GM12878 (cell line): ENCODE measurements around the gene ADAMTSL1. TPM values are rescaled to one million over a fixed set of nuclear protein-coding genes. Genes with fewer than 3 reads are reported as not detected.

ENCODE experiments used
- ATAC-seq: fragments of 200-7000 bp; cut with Tn5 transposase; 3 replicates; pipeline ENCODE4 v1.9.1; 2020; ENCODE audit warnings: mild to moderate bottlenecking, moderate library complexity
- BruUV-seq: library from RNA; stranded (reverse); fragments of 400-500 nt; replicated peaks from 2 replicates; lab custom pipeline; 2021; lab: Mats Ljungman, UMichigan
- CTCF ChIA-PET: fragments of 300-600 bp; sonication (Branson Sonifier 250); formaldehyde crosslinking; extraction: SDS; loops from one replicate; lab custom pipeline; 2021; ENCODE audit warnings: inconsistent platforms; lab: Yijun Ruan, JAX
- POLR2A ChIA-PET: fragments of 350-600 bp; formaldehyde crosslinking; extraction: SDS; loops from one replicate; lab custom pipeline; 2021; ENCODE audit warnings: inconsistent platforms; lab: Charles Lee
- RAD21 ChIA-PET: fragments of 300-600 bp; sonication (Branson Sonifier 250); formaldehyde crosslinking; loops from one replicate; lab custom pipeline; 2023; ENCODE audit warnings: antibody characterized with exemption; ENCODE audit not compliant: unreplicated experiment; lab: Charles Lee
- SMC1A ChIA-PET: fragments of 300-600 bp; sonication (Branson Sonifier 250); formaldehyde crosslinking; loops from one replicate; lab custom pipeline; 2023; ENCODE audit not compliant: unreplicated experiment, uncharacterized antibody; lab: Charles Lee
- DNase-seq: peaks from one replicate; pipeline ENCODE4 v3.0.0-alpha.2; 2011; ENCODE audit warnings: low read depth, low spot score
- FAIRE-seq: peaks from 3 replicates; lab custom pipeline; 2011; peaks lifted over from hg19 to GRCh38; lab: Jason Lieb, UNC
- H2AFZ ChIP-seq: 2 replicates; pipeline ENCODE4 v1.6.0; 2011; ENCODE audit warnings: low read depth, low read length, control low read depth; ENCODE audit not compliant: control insufficient read depth
- H3K27ac ChIP-seq: 2 replicates; pipeline ENCODE4 v1.5.1; 2011; ENCODE audit warnings: control low read depth; ENCODE audit not compliant: control insufficient read depth, insufficient read depth
- H3K27me3 ChIP-seq, 2 experiments: replicated peaks in 1 of 2; 2 replicates each; pipeline versions ENCODE4 v1.6.0 to v1.6.1; 2011; ENCODE audit warnings: low read length in 1 of 2; ENCODE audit not compliant: control insufficient read depth in 2 of 2, insufficient read depth in 2 of 2
- H3K36me3 ChIP-seq, 2 experiments: 2 replicates each; pipeline ENCODE4 v1.5.1; 2011; ENCODE audit warnings: low read length in 1 of 2; ENCODE audit not compliant: control insufficient read depth in 2 of 2, insufficient read depth in 2 of 2
- H3K4me1 ChIP-seq: 2 replicates; pipeline ENCODE4 v1.6.1; 2011; ENCODE audit warnings: mild to moderate bottlenecking, low read length, moderate library complexity, mixed read lengths; ENCODE audit not compliant: control insufficient read depth, insufficient read depth
- H3K4me2 ChIP-seq: 2 replicates; pipeline ENCODE4 v1.6.0; 2011; ENCODE audit warnings: control low read depth; ENCODE audit not compliant: control insufficient read depth, insufficient read depth
- H3K4me3 ChIP-seq: fragments of 200-600 bp; sonication (generic); 2 replicates; pipeline ENCODE4 v1.5.1; 2016
- H3K79me2 ChIP-seq: 2 replicates; pipeline ENCODE4 v1.6.0; 2011; ENCODE audit warnings: low read length; ENCODE audit not compliant: control insufficient read depth, insufficient read depth
- H3K9ac ChIP-seq: 2 replicates; pipeline ENCODE4 v1.8.0; 2011; ENCODE audit warnings: low read length, control low read depth, mixed read lengths; ENCODE audit not compliant: control insufficient read depth, insufficient read depth
- H3K9me3 ChIP-seq: replicated peaks from 3 replicates; pipeline ENCODE4 v1.5.1; 2011; ENCODE audit warnings: mild to moderate bottlenecking, low read length; ENCODE audit not compliant: control insufficient read depth, insufficient read depth
- H4K20me1 ChIP-seq: 2 replicates; pipeline ENCODE4 v1.6.0; 2011; ENCODE audit not compliant: control insufficient read depth, insufficient read depth
- CBX5 ChIP-seq: sonication (generic); IDR thresholded peaks from 2 replicates; pipeline ENCODE4 v1.6.1; 2016; ENCODE audit warnings: low read depth, moderate library complexity, mild to moderate bottlenecking, inconsistent platforms
- FOXK2 ChIP-seq: fragments of 450-650 bp; IDR thresholded peaks from 2 replicates; pipeline ENCODE4 v1.6.1; 2017; ENCODE audit warnings: mild to moderate bottlenecking, moderate library complexity
- HDAC2 ChIP-seq: fragments of 200-600 bp; sonication (generic); IDR thresholded peaks from 2 replicates; pipeline ENCODE4 v1.6.1; 2017
- HSF1 ChIP-seq: fragments of 150-350 bp; IDR thresholded peaks from 2 replicates; pipeline ENCODE4 v1.6.1; 2014; ENCODE audit warnings: mild to moderate bottlenecking, low read depth, low read length
- IRF4 ChIP-seq: IDR thresholded peaks from 2 replicates; pipeline ENCODE4 v1.6.1; 2011; ENCODE audit warnings: low read depth, low read length
- NFYA ChIP-seq: IDR thresholded peaks from 2 replicates; pipeline ENCODE4 v1.6.1; 2011; ENCODE audit warnings: low read depth, mild to moderate bottlenecking, low read length, improper control_type of control experiment, borderline replicate concordance
- PAX5 ChIP-seq: IDR thresholded peaks from 2 replicates; pipeline ENCODE4 v1.6.1; 2011; ENCODE audit warnings: low read depth, low read length, borderline replicate concordance
- RELA ChIP-seq: fragments of 450-650 bp; IDR thresholded peaks from 2 replicates; pipeline ENCODE4 v1.8.0; 2014; ENCODE audit warnings: borderline replicate concordance; ENCODE audit not compliant: partially characterized antibody
- SUPT20H ChIP-seq: IDR thresholded peaks from 2 replicates; pipeline ENCODE4 v1.6.1; 2011; ENCODE audit warnings: low read depth, mild to moderate bottlenecking, low read length, moderate library complexity, borderline replicate concordance; ENCODE audit not compliant: control insufficient read depth
- YY1 ChIP-seq: IDR thresholded peaks from 2 replicates; pipeline ENCODE4 v1.6.1; 2011; ENCODE audit warnings: low read depth, mild to moderate bottlenecking, low read length
- ZNF384 ChIP-seq: IDR thresholded peaks from 2 replicates; pipeline ENCODE4 v1.6.1; 2012; ENCODE audit warnings: low read depth, mild to moderate bottlenecking, low read length, improper control_type of control experiment, borderline replicate concordance
- WGBS: methylation state at CpG from one replicate; pipeline ENCODE4 v1.1.6; 2016; ENCODE audit warnings: low lambda C conversion rate; ENCODE audit not compliant: insufficient replicate concordance, insufficient coverage; ENCODE audit errors: missing lambda C conversion rate; 5-methylcytosine and 5-hydroxymethylcytosine counted together
- in situ Hi-C: fragments of 300-500 bp; cut with MboI; formaldehyde crosslinking; loops from 9 replicates; pipeline ENCODE4 v1.14.3; 2018; ENCODE audit warnings: mixed read lengths
- intact Hi-C: fragments of 100-400 bp; cut with micrococcal nuclease; formaldehyde crosslinking; loops from one replicate; pipeline ENCODE4 v1.14.2; 2022; ENCODE audit not compliant: unreplicated experiment
- polyA plus RNA-seq, 11 experiments: library from polyadenylated mRNA; depleted of rRNA in 4 of 11; unstranded in 6 of 11; stranded (reverse) in 5 of 11; fragments of >200 nt; fragmentation: Nextera tagmentation in 4 of 11; fragmentation: Illumina TruSeq in 1 of 11; extraction: Ambion mirVana in 4 of 11; extraction: Trizol in 1 of 11; gene quantifications; 1 replicate in 1 of 11; 2 replicates in 10 of 11; pipeline versions ENCODE4 v1.2.1 to v1.2.3, GENCODE V29; 2011 to 2016; ENCODE audit warnings: inconsistent platforms in 2 of 11, missing spikeins in 2 of 11, low read depth in 1 of 11
- total RNA-seq, 4 experiments: library from RNA; depleted of rRNA in 3 of 4; stranded (reverse); fragments of >200 nt in 3 of 4; fragmentation: Illumina TruSeq in 1 of 4; extraction: Trizol in 1 of 4; gene quantifications; 2 replicates each; pipeline versions ENCODE4 v1.2.1 to v1.2.3, GENCODE V29; 2013 to 2021

The ADAMTSL1 gene
- total and polyA plus RNA-seq, 10 of the 15 experiments (the other 5 are each of a cell fraction or from before 2014, with no cell fraction given), result 0.01 to 0.10 (median 0.07) TPM; not detected in 6

GRCh38 chr9:18755263-18755662, 281.3 kb downstream of the ADAMTSL1 start:
- 38% methylated on average over 2 of the region's 2 CpGs for WGBS
- ChIA-PET CTCF (no interaction called here), RAD21 (interaction anchor here (1.3 kb wide), 1 partner anchor 14 kb away, joined by 3 read pairs; no protein-coding TSS in a partner anchor), SMC1A (interaction anchor here (4.1 kb wide), 1 partner anchor 13 kb away, joined by 16 read pairs; no protein-coding TSS in a partner anchor), POLR2A (no interaction called here)
- Histone ChIP-seq H3K27me3 (no peaks in the 10 kb centered on the region), H2AFZ (no peak overlapping the region), H3K9me3 (no peaks in the 10 kb centered on the region), H3K36me3 (no peaks in the 10 kb centered on the region), H4K20me1 (no peaks in the 10 kb centered on the region), H3K4me1 (no peaks in the 10 kb centered on the region), H3K4me3 (no peak overlapping the region), H3K79me2 (no peaks in the 10 kb centered on the region), H3K9ac (no peak overlapping the region), H3K4me2 (no peak overlapping the region), H3K27ac (no peak overlapping the region)
- intact Hi-C loops, result no loop called here
- no peak for DNase-seq
- TF ChIP-seq PAX5 (no peak), ZNF384 (no peak), HDAC2 (no peak), CBX5 (no peak), SUPT20H (no peak), YY1 (no peak), IRF4 (no peak), FOXK2 (no peak), NFYA (no peak), HSF1 (no peak), RELA (no peak)
- no peak for ATAC-seq
- BruUV-seq, result no TSS peak
- in situ Hi-C loops, result no loop called here
- FAIRE-seq, result no peak
